ENCODE results near the gene ZNF865. TPM values are rescaled to one million over a fixed set of nuclear protein-coding genes. Genes with fewer than 3 reads are reported as not detected.

The ZNF865 gene
- total RNA-seq, 1 donor from 2014 or later = 2.9 TPM

- no peak for DNase-seq (ENCODE audit: low read depth)
These were observed 38.4 kb downstream of the ZNF865 start for GRCh38 chr19:55643887-55644176.

- DNase-seq (ENCODE audit: low read depth) = no peak
These were observed 38.9 kb downstream of the ZNF865 start for GRCh38 chr19:55644191-55644833.

GRCh38 chr19:55644842-55645511, 39.5 kb downstream of the ZNF865 start:
- no peak for DNase-seq (ENCODE audit: low read depth)

GRCh38 chr19:55645512-55645881, 40.0 kb downstream of the ZNF865 start:
- no peak for DNase-seq (ENCODE audit: low read depth)

GRCh38 chr19:55646889-55647731, 41.7 kb downstream of the ZNF865 start:
- DNase-seq (ENCODE audit: low read depth) = no peak

GRCh38 chr19:55647732-55648584, 42.5 kb downstream of the ZNF865 start, which contains the start of gene CCDC106:
Gene CCDC106, plus strand, starts transcription at chr19:55648212. Its CDS starts 835 bp downstream, at chr19:55649047.
- DNase-seq (ENCODE audit: low read depth) = peak; percentile 83

GRCh38 chr19:55648585-55649267, 43.3 kb downstream of the ZNF865 start:
- no peak for DNase-seq (ENCODE audit: low read depth)

- DNase-seq (ENCODE audit: low read depth) = no peak
These were observed 44.0 kb downstream of the ZNF865 start for GRCh38 chr19:55649268-55650125.

GRCh38 chr19:55650126-55650557, 44.7 kb downstream of the ZNF865 start:
- DNase-seq (ENCODE audit: low read depth) = no peak

- DNase-seq (ENCODE audit: low read depth) = no peak
These were observed 45.3 kb downstream of the ZNF865 start for GRCh38 chr19:55650602-55651230.

- DNase-seq (ENCODE audit: low read depth) = no peak
These were observed 45.8 kb downstream of the ZNF865 start for GRCh38 chr19:55651236-55651635.

- DNase-seq (ENCODE audit: low read depth) = no peak
These were observed 47.1 kb downstream of the ZNF865 start for GRCh38 chr19:55652311-55653128.

- peak; percentile 99 for DNase-seq (ENCODE audit: low read depth)
These were observed 48.3 kb downstream of the ZNF865 start for GRCh38 chr19:55653651-55654322.

GRCh38 chr19:55654323-55654867, 48.9 kb downstream of the ZNF865 start:
- peak; percentile 100 for DNase-seq (ENCODE audit: low read depth)

- peak; percentile 75 for DNase-seq (ENCODE audit: low read depth)
These were observed 49.6 kb downstream of the ZNF865 start, which contains the start of gene U2AF2 for GRCh38 chr19:55654868-55655647. Gene U2AF2, plus strand, starts transcription at chr19:55655035. Its CDS starts 70 bp downstream, at chr19:55655105.

GRCh38 chr19:55655648-55656040, 50.2 kb downstream of the ZNF865 start:
- no peak for DNase-seq (ENCODE audit: low read depth)
